A673 (cell line): ENCODE measurements around the gene CACNG4. TPM values are rescaled to one million over a fixed set of nuclear protein-coding genes. Genes with fewer than 3 reads are reported as not detected.
"Not testable (repeated sequence)": the region's sequence is repeated elsewhere in the genome, so short reads cannot be mapped to it uniquely, and the experiment has no call there.

Source experiments
- BruUV-seq: library from RNA; stranded (reverse); fragments of 400-500 nt; replicated peaks from 2 replicates; lab custom pipeline; 2021; lab: Mats Ljungman, UMichigan
- CTCF ChIA-PET: fragments of 300-600 bp; sonication (Branson Sonifier 250); formaldehyde crosslinking; loops from one replicate; lab custom pipeline; 2022; ENCODE audit warnings: antibody characterized with exemption; lab: Charles Lee
- POLR2A ChIA-PET: fragments of 300-600 bp; sonication (Branson Sonifier 250); formaldehyde crosslinking; loops from one replicate; lab custom pipeline; 2022; ENCODE audit warnings: antibody characterized with exemption; ENCODE audit not compliant: low non-redundant PET; lab: Charles Lee
- DNase-seq: peaks from one replicate; pipeline ENCODE4 v3.0.0-alpha.2; 2015; ENCODE audit warnings: low spot score
- H3K27ac ChIP-seq: fragments of 200-600 bp; sonication (generic); 2 replicates; pipeline ENCODE4 v1.5.1; 2016; ENCODE audit warnings: mixed run types, low read depth, mild to moderate bottlenecking, mixed read lengths, antibody characterized with exemption, low read length; ENCODE audit not compliant: poor library complexity, severe bottlenecking
- H3K27me3 ChIP-seq: fragments of 200-600 bp; sonication (generic); replicated peaks from 2 replicates; pipeline ENCODE4 v1.6.1; 2017; ENCODE audit warnings: mixed run types, low read depth, mild to moderate bottlenecking, mixed read lengths, antibody characterized with exemption, low read length; ENCODE audit not compliant: insufficient read depth, poor library complexity
- H3K36me3 ChIP-seq: fragments of 200-600 bp; sonication (generic); 2 replicates; pipeline ENCODE4 v1.6.1; 2016; ENCODE audit warnings: mixed run types, mild to moderate bottlenecking, mixed read lengths, antibody characterized with exemption, low read length; ENCODE audit not compliant: insufficient read depth, poor library complexity, severe bottlenecking
- H3K4me1 ChIP-seq: fragments of 200-600 bp; sonication (generic); 2 replicates; pipeline ENCODE4 v1.6.1; 2017; ENCODE audit warnings: mixed run types, mild to moderate bottlenecking, mixed read lengths, antibody characterized with exemption, low read length; ENCODE audit not compliant: insufficient read depth, poor library complexity, severe bottlenecking
- H3K4me3 ChIP-seq: fragments of 200-600 bp; sonication (generic); 2 replicates; pipeline ENCODE4 v1.5.1; 2016; ENCODE audit warnings: low read depth, mixed run types, mild to moderate bottlenecking, mixed read lengths, low read length; ENCODE audit not compliant: poor library complexity, severe bottlenecking
- H3K9me3 ChIP-seq: fragments of 200-600 bp; sonication (generic); 2 replicates; pipeline ENCODE4 v1.6.1; 2016; ENCODE audit warnings: mixed run types, low read depth, mild to moderate bottlenecking, mixed read lengths, antibody characterized with exemption, low read length; ENCODE audit not compliant: poor library complexity, severe bottlenecking
- EZH2 ChIP-seq: fragments of 200-600 bp; sonication (generic); IDR thresholded peaks from 2 replicates; pipeline ENCODE4 v1.6.1; 2017; ENCODE audit warnings: borderline replicate concordance, low read depth, mild to moderate bottlenecking, mixed read lengths, antibody characterized with exemption, low read length; ENCODE audit not compliant: poor library complexity, severe bottlenecking
- intact Hi-C: fragments of 100-400 bp; cut with micrococcal nuclease; formaldehyde crosslinking; loops from one replicate; pipeline ENCODE4 v1.10.0; 2022; ENCODE audit not compliant: unreplicated experiment
- total RNA-seq: library from RNA; stranded (reverse); gene quantifications from 2 replicates; pipeline ENCODE4 v1.2.3, GENCODE V29; 2021
- TF ChIP-seq, protein P1 (sequence below): fragments of 300-800, 200-600 bp; sonication (generic); conservative IDR thresholded peaks from 2 replicates; pipeline ENCODE4 v1.5.1; 2017; ENCODE audit warnings: low read depth, mild to moderate bottlenecking, antibody characterized with exemption, low read length, moderate library complexity, mixed read lengths

CACNG4 gene
- total RNA-seq, 1 experiment from 2014 or later, result 9.7 TPM

DNA sequence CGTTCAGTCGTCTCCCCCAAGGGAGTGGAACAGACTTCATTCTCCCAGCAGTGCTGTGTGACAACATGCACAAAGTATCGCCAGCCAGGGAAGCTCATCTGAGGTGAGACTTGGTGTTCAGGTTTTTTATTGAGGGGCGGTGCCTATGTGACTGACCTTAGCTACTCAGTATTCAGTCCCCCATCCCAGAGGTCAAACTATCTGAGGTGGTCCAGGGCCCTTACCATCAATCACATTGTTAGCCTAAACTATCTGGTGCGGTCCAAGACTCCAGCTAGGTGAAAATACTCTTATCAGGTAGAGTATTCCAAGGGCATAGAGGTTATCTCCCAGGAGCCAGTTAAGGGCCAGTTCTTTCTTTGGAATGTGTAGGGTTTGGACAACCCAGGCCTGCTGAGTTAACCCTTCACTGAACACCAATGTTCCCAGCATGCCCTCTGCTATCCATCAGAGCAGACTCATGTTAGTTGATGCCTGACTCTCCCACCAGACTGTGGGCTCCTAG, 74.4 kb downstream of the CACNG4 start:
- Histone ChIP-seq H3K4me3 (no peak overlapping the region), H3K27me3 (no peaks in the 10 kb centered on the region), H3K9me3 (no peaks in the 10 kb centered on the region), H3K27ac (no peak overlapping the region), H3K4me1 (no peaks in the 10 kb centered on the region), H3K36me3 (no peaks in the 10 kb centered on the region)
- no TSS peak for BruUV-seq
- ChIA-PET CTCF (no interaction called here), POLR2A (no interaction called here)
- intact Hi-C loops, result no loop called here
- TF ChIP-seq, protein P1, sequence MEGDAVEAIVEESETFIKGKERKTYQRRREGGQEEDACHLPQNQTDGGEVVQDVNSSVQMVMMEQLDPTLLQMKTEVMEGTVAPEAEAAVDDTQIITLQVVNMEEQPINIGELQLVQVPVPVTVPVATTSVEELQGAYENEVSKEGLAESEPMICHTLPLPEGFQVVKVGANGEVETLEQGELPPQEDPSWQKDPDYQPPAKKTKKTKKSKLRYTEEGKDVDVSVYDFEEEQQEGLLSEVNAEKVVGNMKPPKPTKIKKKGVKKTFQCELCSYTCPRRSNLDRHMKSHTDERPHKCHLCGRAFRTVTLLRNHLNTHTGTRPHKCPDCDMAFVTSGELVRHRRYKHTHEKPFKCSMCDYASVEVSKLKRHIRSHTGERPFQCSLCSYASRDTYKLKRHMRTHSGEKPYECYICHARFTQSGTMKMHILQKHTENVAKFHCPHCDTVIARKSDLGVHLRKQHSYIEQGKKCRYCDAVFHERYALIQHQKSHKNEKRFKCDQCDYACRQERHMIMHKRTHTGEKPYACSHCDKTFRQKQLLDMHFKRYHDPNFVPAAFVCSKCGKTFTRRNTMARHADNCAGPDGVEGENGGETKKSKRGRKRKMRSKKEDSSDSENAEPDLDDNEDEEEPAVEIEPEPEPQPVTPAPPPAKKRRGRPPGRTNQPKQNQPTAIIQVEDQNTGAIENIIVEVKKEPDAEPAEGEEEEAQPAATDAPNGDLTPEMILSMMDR, result no peak
- TF ChIP-seq EZH2, result no peak
- no peak for DNase-seq

DNA sequence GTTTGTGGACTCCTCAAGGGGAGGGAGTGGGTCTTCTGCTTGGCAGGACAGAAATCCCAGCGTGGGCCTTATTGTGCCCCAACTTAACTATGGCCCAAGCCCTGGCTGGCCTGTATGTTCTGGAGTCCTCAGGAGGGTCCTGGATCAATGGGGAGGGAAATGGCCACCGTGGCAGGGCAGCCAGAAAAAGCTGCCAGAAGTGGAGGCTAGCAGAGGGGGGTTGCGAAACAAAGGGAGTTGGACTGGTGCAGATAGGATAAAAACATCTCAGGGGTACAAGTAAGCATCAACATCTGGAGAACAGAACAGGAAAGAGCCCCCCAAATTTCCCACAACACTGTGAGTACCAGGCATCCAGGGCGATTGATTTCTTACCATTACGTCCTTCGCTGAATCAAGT, 76.1 kb downstream of the CACNG4 start:
- ChIA-PET CTCF (no interaction called here), POLR2A (no interaction called here)
- no peaks in the 10 kb centered on the region for H3K4me1 ChIP-seq
- no peaks in the 10 kb centered on the region for H3K27me3 ChIP-seq
- no peak for DNase-seq
- TF ChIP-seq, protein P1, result no peak
- no peak overlapping the region for H3K27ac ChIP-seq
- no TSS peak for BruUV-seq
- intact Hi-C loops, result no loop called here
- no peaks in the 10 kb centered on the region for H3K36me3 ChIP-seq
- no peak overlapping the region for H3K4me3 ChIP-seq
- no peaks in the 10 kb centered on the region for H3K9me3 ChIP-seq

DNA sequence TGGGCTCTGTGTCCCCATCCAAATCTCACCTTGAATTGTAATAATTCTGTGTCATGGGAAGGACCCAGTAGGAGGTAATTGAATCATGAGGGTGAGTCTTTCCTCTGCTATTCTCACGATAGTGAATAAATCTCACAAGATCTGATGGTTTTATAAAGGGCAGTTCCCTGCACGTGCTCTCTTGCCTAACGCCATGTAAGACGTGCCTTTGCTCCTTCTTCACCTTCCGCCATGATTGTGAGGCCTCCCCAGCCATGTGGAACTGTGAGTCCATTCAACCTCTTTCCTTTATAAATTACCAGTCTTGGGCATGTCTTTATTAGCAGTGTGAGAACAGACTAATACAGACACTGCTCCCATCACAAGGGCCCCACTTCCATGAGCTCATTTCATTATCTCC, 76.6 kb downstream of the CACNG4 start:
- BruUV-seq, H3K27me3 ChIP-seq, H3K9me3 ChIP-seq, H3K4me1 ChIP-seq, intact Hi-C loops, H3K27ac ChIP-seq, DNase-seq, H3K36me3 ChIP-seq, POLR2A ChIA-PET, H3K4me3 ChIP-seq, CTCF ChIA-PET: not testable (repeated sequence)

DNA sequence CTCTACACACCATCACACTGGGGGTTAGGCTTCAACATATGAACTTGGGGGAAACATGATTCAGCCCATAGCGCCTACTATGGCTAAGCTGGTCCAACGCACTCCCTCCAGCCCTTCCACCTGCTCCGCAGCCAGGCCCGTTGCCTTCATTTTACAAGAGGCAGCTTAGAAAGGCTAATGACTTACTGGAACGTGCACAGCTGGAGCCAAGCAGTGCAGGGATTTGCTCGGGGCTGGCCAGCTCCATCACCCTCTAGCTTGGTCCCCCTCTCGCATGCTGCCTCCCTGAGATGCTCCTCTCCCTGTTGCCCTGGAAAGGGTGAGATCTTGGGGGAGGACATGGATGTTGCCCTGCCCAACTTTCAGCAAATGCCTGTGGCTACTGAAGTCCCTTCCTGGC, 77.0 kb downstream of the CACNG4 start:
- POLR2A ChIA-PET, result no interaction called here

More for the DNA sequence above, 77.0 kb downstream of the CACNG4 start:
- CTCF ChIA-PET, result no interaction called here
- Histone ChIP-seq H3K4me3 (no peak overlapping the region), H3K9me3 (no peaks in the 10 kb centered on the region), H3K27ac (no peak overlapping the region), H3K36me3 (no peaks in the 10 kb centered on the region), H3K4me1 (no peaks in the 10 kb centered on the region), H3K27me3 (no peaks in the 10 kb centered on the region)
- no TSS peak for BruUV-seq
- intact Hi-C loops, result no loop called here
- DNase-seq, result no peak
- no peak for TF ChIP-seq EZH2
- TF ChIP-seq, protein P1, result no peak
